Purkinje cell (primary cell): ENCODE measurements around the gene CHST8. TPM values are rescaled to one million over a fixed set of nuclear protein-coding genes. Genes with fewer than 3 reads are reported as not detected.

Source experiments
- polyA plus RNA-seq: library from polyadenylated mRNA; unstranded; fragments of >200 nt; fragmentation: Nextera tagmentation; gene quantifications from 2 replicates; pipeline ENCODE4 v1.2.1, GENCODE V29; 2014

Gene CHST8
- polyA plus RNA-seq = 0.78 and 1.9 TPM in 2 replicates

GRCh38 chr19:33621811-33622504, at the start of gene CHST8:
TSS of gene CHST8 (plus strand) at chr19:33621953. CDS start at chr19:33689262, 67,309 bp downstream.

DNA sequence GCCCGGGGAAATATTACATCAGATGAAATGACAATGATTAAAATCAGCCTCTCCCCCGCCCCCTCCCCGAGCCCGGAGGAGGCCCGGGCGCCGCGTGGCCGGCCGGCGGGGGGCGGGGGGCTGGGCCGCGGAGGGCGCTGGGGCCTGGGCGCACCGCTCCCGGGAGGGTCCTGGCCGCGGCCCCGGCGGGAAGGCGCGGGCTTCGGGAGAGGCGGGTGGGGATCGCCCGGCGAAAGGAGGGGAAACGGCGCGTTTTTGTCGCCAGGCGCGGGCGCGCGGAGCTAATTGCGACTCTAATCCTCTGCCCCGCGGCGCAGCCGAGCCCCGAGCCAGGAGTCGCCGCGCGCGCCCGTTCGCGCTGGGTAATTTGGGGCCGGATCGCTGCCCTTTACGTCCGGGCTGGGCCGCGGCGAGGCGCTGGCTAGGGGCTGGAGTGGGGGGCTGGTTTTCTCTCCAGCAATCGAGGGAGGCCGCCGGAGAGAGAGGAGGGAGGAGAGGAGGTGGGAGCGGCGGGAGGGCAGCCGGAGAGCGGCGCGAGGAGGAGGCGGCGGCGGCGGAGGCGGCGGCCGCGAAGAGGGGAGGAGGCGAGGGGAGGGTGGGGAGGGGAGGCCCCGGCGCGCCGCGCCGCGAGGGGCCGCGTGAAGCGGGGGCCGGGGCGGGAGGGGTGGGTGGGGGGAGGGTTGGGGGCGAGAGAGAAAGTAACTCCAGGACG, 174.6 kb downstream of the CHST8 start, which contains the start of gene KCTD15:
KCTD15 (plus strand) TSS at position 707 of the 712 bp plus-strand sequence. CDS start 3,585 bp downstream, outside the sequence.

Other genes with a start within 250 kb of the CHST8 start
- 10.5 and 10.7 TPM in 2 replicates for gene CEBPG, start 248.2 kb upstream of the CHST8 start, polyA plus RNA-seq
- gene PEPD, start 100.2 kb upstream of the CHST8 start, polyA plus RNA-seq = 35.1 and 40.7 TPM in 2 replicates
- gene KCTD15, start 174.9 kb downstream of the CHST8 start, polyA plus RNA-seq = 2.4 and 2.8 TPM in 2 replicates